ENCODE results near the gene SOCS1. TPM values are rescaled to one million over a fixed set of nuclear protein-coding genes. Genes with fewer than 3 reads are reported as not detected.

The SOCS1 gene, protein sequence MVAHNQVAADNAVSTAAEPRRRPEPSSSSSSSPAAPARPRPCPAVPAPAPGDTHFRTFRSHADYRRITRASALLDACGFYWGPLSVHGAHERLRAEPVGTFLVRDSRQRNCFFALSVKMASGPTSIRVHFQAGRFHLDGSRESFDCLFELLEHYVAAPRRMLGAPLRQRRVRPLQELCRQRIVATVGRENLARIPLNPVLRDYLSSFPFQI
- total RNA-seq = 10 to 100 TPM in 3 of 6 experiments, 1 to 10 TPM in 2, under 1 TPM in 1; 0.88 to 26.6 (median 10.9) TPM
- long read RNA-seq = 0 reads

DNA sequence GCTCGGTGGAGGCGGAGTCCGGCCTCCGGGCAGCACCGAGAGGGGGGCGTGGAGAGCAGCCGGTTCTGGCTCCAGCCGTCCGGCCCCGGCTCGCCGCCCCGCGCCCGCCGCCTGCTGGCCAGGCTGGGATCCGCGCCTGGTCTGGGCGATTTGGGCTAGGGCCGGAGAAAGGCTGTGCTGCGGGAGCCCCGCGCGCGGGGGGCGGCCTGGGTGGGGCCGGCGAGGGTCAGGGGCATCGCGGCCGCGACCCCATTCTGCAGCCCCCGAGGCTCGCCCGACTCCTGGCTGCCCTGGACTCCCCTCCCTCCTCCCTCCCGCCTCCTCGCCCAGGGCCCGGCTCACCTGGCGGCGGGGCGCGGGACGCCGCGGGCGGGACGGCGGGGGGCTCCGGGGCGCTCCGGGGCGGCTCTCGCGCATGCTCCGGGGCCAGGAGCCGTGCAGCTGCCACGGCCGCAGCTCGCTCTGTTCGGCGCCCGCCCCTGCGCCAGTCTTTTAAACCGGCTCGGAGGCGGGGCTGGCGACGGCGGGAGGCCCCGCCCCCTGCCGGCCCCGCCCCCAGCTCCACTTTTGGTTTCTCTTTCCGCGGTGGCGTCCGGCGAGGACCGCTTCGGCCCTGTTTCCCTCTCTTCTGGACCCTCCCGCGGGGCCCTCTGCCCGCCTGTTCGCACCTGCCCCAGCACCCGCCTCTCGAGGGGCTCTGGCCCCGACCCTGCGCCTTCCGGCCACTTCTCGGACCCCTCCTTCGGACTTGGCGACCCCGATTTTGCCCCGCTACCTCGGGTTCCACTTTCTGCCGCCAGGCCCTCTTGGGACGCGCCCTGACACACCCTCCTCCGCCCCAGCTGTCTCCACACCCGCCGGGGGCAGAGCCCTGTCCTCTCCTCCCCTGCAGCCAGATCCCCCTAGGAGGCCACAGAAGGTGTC lies at the start of gene SOCS1:
SOCS1 (minus strand) TSS at position 468 of the 924 bp plus-strand sequence. CDS start 726 bp downstream, outside the sequence.
- no peaks in the 10 kb centered on the region for H3K36me3 ChIP-seq
- intact Hi-C loops (cut with DNase I) = loop anchor here (5.0 to 10.0 kb wide), 2 partner anchors 51 to 284 kb away; no protein-coding TSS in a partner anchor
- H3K9me3 ChIP-seq = no peaks in the 10 kb centered on the region
- WGBS (ENCODE audit: insufficient coverage, low coverage, low lambda C conversion rate, missing lambda C conversion rate) = 0% methylated on average over 6 of the region's 100 CpGs
- DNase-seq (peak; percentile 90), ATAC-seq (peak; percentile 64 to 77 (median 75))
- no peaks in the 10 kb centered on the region for H3K27me3 ChIP-seq
- H3K4me1 ChIP-seq = peaks cover 0 to 31% (median 9%) of the 10 kb centered on the region in 4 donors
- TF ChIP-seq POLR2A (IDR thresholded peaks at IDR 0.05) = peak; percentile 100
- TF ChIP-seq, protein P1, sequence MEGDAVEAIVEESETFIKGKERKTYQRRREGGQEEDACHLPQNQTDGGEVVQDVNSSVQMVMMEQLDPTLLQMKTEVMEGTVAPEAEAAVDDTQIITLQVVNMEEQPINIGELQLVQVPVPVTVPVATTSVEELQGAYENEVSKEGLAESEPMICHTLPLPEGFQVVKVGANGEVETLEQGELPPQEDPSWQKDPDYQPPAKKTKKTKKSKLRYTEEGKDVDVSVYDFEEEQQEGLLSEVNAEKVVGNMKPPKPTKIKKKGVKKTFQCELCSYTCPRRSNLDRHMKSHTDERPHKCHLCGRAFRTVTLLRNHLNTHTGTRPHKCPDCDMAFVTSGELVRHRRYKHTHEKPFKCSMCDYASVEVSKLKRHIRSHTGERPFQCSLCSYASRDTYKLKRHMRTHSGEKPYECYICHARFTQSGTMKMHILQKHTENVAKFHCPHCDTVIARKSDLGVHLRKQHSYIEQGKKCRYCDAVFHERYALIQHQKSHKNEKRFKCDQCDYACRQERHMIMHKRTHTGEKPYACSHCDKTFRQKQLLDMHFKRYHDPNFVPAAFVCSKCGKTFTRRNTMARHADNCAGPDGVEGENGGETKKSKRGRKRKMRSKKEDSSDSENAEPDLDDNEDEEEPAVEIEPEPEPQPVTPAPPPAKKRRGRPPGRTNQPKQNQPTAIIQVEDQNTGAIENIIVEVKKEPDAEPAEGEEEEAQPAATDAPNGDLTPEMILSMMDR (IDR thresholded peaks at IDR 0.05) = peak; percentile 72 to 97 (median 86)
- H3K27ac ChIP-seq = peak within 1 kb of the TSS; percentile 90 to 96 (median 94)
- peak within 1 kb of the TSS; percentile 76 to 92 (median 89) for H3K4me3 ChIP-seq

DNA sequence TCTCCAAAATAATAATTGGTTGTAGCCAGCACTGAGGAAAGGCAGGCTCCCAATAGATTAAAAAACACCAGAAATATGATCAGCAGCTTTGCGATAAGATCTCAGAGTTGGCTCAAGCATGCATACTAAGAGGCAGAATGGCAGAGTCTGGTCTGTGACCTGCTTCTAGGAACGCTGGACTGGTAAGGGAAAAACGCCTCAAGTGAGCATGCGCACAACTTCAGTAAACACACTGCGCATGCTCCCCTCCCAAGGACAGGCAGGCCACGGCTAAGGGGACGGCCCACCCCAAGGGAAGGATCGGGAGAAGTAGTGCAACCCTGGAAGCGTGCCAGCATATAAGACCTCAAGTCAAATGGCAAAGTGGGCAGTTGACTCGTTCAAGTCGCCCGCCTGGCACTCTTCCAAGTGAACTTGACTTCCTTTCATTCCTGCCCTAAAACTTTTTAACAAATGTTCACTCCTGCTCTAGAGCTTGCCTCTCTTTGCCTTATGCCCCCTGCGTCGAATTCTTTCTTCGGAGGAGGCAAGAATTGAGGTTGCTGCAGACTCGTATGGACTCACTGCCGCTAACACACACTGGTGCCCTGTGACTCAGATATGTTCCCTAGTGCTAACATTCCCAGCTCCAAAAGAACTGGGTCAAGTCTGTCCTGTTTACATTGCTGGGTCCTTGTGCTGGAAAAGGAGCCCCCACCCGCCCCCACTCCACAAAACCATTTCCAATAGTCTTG lies 47.6 kb upstream of the SOCS1 start:
- no peak for ATAC-seq
- Histone ChIP-seq H3K9me3 (no peaks in the 10 kb centered on the region), H3K36me3 (no peaks in the 10 kb centered on the region), H3K27ac (no peak overlapping the region), H3K4me3 (no peak overlapping the region), H3K27me3 (no peaks in the 10 kb centered on the region), H3K4me1 (peaks cover 0 to 10% (median 0%) of the 10 kb centered on the region in 4 donors)
- 64% methylated on average over 16 of the region's 18 CpGs for WGBS (ENCODE audit: insufficient coverage, low coverage, low lambda C conversion rate, missing lambda C conversion rate)
- no peak for DNase-seq
- no peak for TF ChIP-seq POLR2A (IDR thresholded peaks at IDR 0.05)
- intact Hi-C loops (cut with DNase I) = no loop called here

DNA sequence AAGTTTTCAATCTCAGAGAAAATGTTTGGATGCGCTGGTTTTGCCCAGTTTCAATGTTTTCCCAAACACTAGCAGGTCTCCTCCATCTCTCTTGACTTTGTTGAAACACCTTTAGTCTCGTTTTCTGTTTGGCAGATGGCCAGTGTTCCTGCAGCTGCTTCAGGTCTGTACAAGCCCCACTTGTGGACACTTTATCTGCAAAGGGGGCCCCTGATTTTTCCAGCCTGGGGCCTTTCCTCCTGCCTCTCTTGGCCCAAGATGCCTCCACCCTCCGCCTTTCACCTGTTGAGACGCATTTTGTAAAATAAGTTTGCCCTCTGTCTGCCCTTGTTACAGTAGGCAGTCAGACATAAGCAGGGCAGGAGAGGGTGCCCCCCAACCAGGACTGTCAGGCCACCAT lies 47.0 kb upstream of the SOCS1 start:
- WGBS (ENCODE audit: insufficient coverage, low coverage, low lambda C conversion rate, missing lambda C conversion rate) = 83% methylated on average over 4 of the region's 4 CpGs
- H3K27me3 ChIP-seq = no peaks in the 10 kb centered on the region
- no peak for TF ChIP-seq POLR2A (IDR thresholded peaks at IDR 0.05)
- TF ChIP-seq, protein P1 (IDR thresholded peaks at IDR 0.05) = no peak
- no peak overlapping the region for H3K4me3 ChIP-seq
- H3K4me1 ChIP-seq = peaks cover 0 to 14% (median 0%) of the 10 kb centered on the region in 4 donors
- intact Hi-C loops (cut with DNase I) = no loop called here
- no peak overlapping the region for H3K27ac ChIP-seq
- no peaks in the 10 kb centered on the region for H3K36me3 ChIP-seq
- ATAC-seq = no peak
- no peak for DNase-seq
- H3K9me3 ChIP-seq = no peaks in the 10 kb centered on the region

DNA sequence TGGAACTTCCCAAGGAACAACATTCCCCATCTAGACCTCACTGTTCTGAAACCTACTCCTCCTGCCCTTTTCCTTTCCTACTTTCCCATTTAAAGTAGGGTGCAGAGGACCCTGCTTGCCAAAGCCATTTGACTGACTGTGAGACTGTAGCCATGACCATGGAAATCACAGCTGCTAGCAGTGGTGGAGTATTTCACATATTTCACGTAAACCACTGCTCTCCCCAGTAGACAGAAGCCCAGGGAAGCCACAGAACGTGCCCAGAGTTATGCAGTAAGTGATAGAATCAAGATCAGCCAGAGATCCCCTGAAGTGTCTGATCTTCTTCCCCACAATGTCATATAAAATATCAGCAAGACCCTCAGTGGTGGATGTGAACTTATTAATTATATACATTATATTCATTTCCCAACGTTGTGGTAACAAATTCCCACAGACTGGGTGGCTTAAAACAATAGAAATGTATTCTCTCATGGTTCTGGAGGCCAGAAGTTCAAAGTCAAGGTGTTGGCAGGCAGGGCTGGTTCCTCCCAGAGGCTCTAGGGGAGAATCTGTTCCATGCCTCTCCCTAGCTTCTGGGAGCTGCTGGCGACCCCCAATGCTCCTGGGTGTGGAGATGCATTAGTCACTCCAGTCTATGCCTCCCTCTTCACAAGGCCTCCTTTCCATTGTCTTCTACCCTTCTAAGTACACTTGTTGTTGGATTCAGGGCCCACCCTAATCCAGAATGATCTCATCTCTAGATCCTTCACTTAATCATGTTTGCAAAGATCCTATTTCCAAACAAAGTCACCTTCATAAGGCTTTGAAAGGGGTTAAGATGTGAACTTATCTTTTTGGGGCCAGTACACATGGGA lies 45.9 kb upstream of the SOCS1 start:
- DNase-seq = no peak
- Histone ChIP-seq H3K27ac (no peak overlapping the region), H3K9me3 (no peaks in the 10 kb centered on the region), H3K4me3 (no peak overlapping the region), H3K36me3 (no peaks in the 10 kb centered on the region), H3K27me3 (no peaks in the 10 kb centered on the region), H3K4me1 (peaks cover 0 to 15% (median 4%) of the 10 kb centered on the region in 4 donors)
- no peak for TF ChIP-seq POLR2A (IDR thresholded peaks at IDR 0.05)
- TF ChIP-seq, protein P1 (IDR thresholded peaks at IDR 0.05) = no peak
- intact Hi-C loops (cut with DNase I) = no loop called here
- ATAC-seq = no peak
- 83% methylated on average over 4 of the region's 4 CpGs for WGBS (ENCODE audit: insufficient coverage, low coverage, low lambda C conversion rate, missing lambda C conversion rate)

Data from right lobe of liver (tissue), 6 donors.